HG03060 (cell line): ENCODE measurements around the gene UCKL1.
"Not testable (repeated sequence)": the region's sequence is repeated elsewhere in the genome, so short reads cannot be mapped to it uniquely, and the experiment has no call there.

ENCODE experiments used
- ATAC-seq: cut with Tn5 transposase; IDR thresholded peaks from one replicate; pipeline ENCODE4 v1.9.1; 2021; ENCODE audit warnings: low read depth, moderate number of reproducible peaks; ENCODE audit not compliant: unreplicated experiment

Gene UCKL1

DNA sequence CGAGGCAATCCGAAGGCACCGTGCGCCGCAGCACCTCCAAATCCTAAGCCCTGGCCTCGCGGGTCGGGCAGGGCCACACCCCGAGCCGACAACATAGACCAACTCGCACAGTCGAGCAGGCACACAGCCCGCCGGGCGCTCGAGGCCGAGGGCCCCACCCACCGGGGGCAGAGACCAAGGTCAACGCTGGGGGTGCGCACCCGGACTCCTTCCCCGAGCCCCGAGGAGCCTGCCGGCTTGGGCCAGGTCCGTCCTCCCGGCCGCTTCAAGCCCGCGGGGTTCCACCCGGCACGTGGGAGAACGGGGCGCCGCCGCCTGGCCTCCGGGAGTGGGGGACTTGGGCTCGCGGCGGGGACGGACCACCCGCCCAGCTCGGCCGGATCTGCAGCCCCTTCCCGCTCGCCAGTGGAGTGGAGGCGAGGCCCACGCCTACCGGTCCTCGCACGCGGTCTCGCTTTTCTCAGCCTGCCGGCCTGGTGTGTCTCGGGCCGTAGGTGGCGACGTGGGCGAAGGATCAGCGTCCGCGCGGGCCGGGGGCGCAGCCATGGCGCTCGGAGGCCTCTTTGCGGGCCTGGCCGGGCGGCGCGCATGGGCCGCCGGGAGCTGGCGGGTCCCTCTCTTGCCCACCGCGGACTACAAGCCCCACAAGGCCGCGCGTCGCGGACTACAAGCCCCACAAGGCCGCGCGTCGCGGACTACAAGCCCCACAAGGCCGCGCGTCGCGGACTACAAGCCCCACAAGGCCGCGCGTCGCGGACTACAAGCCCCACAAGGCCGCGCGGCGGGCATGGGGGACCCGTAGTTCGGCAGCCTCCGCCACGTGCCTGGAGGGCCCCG, at the start of gene UCKL1:
Gene UCKL1, minus strand, starts transcription at position 590 of the 837 bp plus-strand sequence. Its CDS starts 44 bp downstream, at position 546.
- peak; percentile 42 for ATAC-seq

DNA sequence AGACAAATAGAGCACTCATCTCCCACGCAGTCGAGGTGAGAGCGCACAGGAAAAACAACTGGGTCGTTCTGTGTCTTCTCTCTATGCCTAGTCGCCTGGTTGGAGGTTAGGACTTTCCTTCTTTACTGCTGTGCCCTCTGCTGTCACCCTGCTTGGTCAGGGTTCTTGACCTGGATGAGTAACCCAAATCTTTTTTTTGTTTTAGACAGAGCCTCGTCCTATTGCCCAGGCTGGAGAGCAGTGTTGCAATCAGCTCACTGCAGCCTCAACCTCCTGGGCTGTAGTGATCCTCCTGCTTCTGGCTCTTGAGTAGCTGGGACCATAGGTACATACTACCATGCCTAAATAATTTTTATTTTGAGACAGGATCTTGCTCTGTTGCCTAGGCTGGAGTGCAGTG, 49.2 kb upstream of the UCKL1 start:
- no peak for ATAC-seq

DNA sequence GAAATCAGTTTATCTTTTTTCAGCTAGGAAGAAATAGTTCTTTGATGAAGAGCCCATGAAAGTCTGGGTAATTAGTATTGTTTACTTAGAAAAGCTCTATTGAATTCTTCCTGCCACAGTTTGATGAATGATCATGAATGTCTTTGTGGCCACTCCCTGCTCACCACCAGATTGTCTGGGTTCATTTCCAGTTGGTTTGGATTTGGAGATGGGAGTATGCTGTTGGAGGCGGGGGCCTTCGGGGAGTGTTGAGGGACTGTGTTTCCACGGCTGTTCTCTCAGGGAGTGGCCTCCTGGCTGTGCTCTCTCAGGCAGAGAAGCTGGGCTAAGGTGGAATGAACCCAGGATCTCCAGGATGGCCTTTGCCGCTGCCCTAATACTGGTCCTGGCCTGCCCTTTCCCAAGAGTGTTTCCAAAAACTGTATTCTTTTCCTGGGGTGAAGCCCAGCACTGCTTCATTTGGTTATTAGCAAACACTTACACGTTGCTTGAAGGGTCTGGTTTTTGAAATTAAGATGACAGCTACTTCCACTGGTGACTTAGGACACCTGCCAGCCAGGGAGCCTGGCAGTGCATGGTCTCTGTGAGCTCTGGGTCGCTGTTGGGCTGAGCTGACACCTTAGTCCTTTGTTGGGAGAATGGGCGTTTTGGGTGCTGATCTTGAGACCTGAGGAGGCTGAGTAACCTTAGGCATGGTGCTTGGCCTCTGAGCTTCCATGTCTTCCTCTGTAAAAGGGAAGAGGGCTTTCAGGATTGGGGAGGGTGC, 47.9 kb upstream of the UCKL1 start:
- no peak for ATAC-seq

GRCh38 chr20:64001607-64002011, 45.4 kb upstream of the UCKL1 start:
- ATAC-seq = no peak

DNA sequence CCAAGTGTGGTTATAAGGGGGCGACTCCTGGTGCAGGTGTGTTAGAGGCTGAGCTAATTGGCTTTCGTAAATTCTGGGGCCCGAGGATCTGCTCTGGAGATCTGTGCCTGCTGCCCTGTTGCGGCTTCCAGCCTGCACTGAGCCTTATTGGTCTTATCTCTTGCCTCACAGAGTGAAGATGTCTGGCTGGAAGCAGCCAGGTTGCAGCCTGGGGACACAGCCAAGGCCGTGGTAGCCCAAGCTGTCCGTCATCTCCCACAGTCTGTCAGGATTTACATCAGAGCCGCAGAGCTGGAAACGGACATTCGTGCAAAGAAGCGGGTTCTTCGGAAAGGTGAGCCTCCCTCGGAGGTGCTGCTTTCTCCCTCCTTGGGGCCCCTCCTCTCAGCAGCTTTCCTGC, 44.7 kb upstream of the UCKL1 start:
- no peak for ATAC-seq

DNA sequence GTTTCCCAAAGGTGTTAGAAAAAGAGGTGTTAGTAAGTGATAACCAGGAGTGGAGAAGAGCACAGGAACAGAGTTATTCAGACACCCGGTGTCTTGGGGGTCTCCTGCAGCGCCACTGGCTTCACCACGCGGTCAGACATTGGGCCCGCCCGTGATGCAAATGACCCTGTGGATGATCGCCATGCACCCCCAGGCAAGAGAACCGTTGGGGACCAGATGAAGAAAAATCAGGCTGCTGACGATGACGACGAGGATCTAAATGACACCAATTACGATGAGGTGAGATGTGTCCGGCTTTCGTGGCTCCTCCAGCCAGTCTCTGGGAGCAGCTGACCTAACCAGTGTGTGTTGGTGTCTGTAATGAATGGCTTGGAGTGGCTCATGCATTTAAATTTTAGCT, 26.7 kb upstream of the UCKL1 start:
- ATAC-seq = no peak

- ATAC-seq = peak; percentile 38
Observed at GRCh38 chr20:63980806-63981728, 24.9 kb upstream of the UCKL1 start, which contains the start of gene PRPF6. Gene PRPF6, plus strand, starts transcription at chr20:63981132. Its CDS starts 114 bp downstream, at chr20:63981246.

- ATAC-seq = no peak
Observed at GRCh38 chr20:63980317-63980805, 24.1 kb upstream of the UCKL1 start.

- no peak for ATAC-seq
Observed at GRCh38 chr20:63979557-63980316, 23.5 kb upstream of the UCKL1 start, which contains the start of gene SAMD10. Gene SAMD10, minus strand, starts transcription at chr20:63979642. Its CDS starts 175 bp downstream, at chr20:63979467.

- no peak for ATAC-seq
Observed at GRCh38 chr20:63979229-63979556, 23.0 kb upstream of the UCKL1 start.

DNA sequence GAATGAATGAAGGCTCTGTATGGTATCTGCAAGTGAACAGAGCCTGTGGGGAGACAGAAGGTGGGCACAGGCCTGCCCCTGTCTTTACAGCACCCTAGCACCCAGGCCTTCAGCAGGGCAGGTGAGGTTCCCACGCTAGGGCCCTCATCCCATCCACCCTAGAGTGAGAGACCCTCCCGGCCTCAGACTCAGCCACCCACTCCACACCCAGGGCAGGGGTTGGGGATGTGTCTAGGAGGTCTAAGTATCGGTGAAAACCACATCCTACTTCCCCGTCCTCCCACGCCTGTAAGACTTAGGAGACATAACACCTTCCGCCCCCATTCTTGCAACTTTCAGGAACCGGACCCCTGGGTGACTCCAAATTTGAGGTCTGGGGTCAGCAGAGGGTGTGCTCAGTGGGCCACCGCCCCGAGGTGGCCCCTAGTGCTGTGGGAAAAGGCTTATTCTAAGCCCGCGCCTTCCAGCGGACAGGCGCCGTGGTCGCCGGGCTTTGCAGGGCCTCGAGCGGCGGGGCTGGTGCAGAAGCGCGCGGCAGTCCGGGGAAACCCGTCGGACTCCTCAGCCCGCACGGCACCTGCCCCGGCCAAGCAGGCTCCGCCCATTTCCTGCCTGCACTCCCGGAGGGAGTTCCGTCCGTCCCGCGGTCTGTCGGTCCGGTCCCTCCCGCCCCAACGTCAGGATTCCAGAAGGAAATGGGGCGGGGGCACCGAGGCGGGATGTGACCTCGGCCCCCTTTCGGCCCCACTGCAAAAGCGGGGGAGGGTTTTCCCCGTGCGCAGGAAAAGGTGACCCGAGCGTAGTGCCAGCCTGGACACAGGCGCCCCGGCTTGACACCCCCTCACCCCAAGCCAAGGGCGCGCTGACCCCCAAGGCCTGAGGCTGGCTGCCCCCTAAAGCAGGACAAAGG, 22.4 kb upstream of the UCKL1 start:
- no peak for ATAC-seq

DNA sequence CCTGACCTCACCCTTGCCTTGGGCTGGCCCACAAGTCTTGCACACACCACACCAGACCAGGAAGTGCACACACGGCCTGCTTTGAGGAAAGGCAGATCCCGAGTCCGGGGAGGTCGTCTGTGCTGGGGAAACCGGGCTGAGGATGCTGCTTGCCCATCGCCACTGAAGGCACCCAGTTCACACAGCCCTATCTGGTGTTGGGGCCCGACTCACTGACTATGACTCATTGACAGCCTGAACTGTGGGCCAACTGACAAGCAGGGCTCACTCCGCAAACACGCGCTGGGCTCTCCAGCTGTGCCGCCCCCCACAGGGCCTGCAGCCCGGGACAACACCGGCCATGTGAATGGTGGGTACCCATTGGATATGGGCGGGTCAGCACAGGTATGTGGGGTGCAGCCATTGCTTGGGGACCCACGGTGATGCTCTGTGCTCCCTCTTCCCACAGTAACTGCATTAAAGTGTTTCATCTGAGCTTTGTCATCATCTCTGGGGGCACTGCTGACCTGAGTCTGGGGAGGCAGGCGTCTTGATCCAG, 21.6 kb upstream of the UCKL1 start:
- no peak for ATAC-seq

- no peak for ATAC-seq
Observed at GRCh38 chr20:63976980-63977738, 20.9 kb upstream of the UCKL1 start.

GRCh38 chr20:63976511-63976910, 20.3 kb upstream of the UCKL1 start:
- not testable (repeated sequence) for ATAC-seq

DNA sequence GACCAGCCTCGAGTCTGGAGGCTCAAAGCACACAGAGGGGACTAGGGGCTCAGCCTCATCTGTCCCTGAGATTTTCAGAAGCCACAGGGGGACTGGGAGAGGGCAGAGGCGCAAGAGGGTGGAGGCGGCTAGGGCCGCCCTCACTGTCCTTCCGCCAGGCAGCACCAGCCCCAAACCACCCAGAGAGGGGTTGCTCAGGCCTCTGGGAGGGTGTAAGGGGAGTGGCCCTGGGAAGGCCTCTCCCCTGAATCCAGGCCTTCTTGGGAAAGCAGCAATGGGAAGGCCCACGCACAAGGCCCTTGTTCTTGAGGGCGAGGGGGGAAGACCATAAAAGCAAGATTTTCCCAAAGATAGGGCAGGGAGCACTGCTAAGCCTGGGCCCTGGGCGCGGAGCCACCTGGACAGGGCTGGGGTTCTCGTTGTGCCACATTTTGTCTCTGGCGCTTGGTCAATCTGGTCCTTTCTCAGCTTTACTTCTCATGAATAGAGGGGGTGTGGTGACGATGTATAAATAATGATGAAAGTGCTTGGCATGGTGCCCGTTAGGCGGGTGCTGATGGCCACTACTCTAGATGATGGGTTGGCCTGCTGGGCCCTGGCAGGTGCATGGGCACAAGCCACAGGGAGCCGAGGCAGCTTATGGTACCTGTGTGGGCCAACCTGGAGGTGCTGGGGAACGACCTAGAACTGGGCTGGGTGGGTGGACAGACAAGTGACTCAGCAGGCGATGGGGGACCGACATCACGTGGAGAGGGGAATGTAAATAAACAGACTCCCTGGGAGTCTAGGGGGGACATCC, 18.4 kb upstream of the UCKL1 start:
- no peak for ATAC-seq

- ATAC-seq = no peak
Observed at GRCh38 chr20:63973636-63974401, 17.6 kb upstream of the UCKL1 start.
